HG02885 (cell line): ENCODE measurements around the gene PALM2AKAP2.

Experiments
- ATAC-seq: cut with Tn5 transposase; IDR thresholded peaks from one replicate; pipeline ENCODE4 v1.9.1; 2021; ENCODE audit warnings: mild to moderate bottlenecking; ENCODE audit not compliant: unreplicated experiment, poor library complexity

PALM2AKAP2 gene

DNA sequence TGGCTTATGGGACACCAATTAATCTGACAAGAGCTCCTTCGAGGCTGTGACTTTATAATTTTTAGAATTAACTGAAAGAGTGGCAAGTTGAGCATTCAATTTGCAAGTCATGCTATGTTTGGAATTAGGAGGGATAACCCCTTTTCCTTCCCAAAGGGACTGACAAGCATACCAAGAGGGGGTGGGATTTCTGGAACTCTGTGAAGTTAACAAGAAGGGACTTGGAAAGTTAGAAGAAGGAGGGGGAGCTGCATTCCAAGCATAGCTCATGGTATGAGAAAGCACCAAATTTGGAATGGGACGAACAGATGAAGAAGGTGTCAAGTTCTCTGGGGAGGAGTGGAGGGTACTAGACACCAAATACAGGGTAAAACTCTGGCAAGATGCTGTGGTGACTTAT, 8.9 kb upstream of the PALM2AKAP2 start:
- ATAC-seq, result no peak

DNA sequence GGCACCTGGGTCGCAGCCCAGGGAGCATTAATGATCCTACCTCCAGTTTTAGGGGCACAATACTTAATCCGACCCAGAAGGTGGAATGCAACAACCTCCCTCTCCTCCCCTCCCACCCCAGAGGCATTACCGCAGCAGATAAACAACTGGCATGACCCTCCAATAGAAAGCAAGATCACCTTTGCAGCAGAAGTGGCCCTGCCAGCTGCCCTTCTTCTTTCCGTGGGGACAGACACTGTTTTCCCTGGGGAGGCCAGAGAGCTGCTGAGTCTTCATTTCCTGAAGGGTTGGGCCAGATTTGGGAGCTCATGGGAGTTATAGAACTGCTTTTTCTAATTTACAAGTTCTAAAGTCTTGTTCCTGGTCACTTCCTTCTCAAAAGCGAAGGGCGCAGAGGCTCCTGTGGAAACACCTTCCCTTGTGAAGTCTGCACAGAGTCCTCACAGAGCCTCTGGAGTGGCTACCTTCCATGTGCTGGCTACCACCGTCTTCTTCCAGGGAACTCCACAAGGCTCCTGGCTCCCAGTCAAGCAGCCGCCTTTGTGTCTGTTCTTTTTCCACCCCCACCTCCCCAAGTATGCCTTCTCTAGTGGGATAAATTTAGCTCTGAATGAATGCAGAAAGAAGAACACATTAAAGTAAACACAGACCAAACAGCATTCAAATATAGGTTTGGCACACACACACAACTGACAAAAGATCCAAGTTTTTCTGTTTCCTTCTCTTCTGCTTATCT, 8.0 kb upstream of the PALM2AKAP2 start:
- ATAC-seq, result no peak

DNA sequence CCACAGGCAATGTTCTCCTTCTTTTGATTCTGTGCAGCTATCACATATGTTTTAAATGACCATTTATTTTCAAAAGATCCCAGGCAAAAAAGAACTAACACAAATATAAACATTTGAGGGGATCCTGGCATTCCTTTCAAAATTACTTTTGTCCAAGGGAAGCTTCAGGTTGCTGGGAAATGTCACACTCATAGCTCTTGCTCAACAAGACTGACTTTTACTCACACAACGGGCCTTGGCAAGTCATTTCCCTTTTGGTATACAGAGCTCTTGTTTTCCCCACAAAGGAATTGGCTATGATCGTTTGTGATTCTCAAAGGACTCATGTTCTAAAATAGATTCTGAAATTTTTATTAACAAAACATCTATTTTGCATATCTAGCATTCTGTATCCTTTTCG, 4.5 kb upstream of the PALM2AKAP2 start:
- no peak for ATAC-seq

DNA sequence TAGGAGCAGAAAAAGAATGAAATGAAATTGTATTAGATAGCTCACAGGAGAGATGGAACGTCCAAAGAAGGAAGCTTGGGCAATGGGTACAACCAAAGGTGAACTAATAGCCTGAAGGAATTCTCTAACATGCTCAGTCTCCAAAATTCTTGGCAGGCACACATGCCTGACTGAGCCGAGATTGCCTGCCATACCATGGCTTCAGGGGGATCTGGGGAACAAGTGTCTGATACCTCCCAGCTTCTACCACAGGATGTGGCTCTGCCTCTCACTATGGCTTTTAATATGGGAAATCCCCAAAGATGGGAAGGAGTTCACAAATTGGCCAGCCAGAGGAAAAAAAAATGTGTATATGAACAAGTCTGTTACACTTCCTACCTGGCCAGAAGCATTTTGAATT, 3.6 kb upstream of the PALM2AKAP2 start:
- ATAC-seq, result no peak

DNA sequence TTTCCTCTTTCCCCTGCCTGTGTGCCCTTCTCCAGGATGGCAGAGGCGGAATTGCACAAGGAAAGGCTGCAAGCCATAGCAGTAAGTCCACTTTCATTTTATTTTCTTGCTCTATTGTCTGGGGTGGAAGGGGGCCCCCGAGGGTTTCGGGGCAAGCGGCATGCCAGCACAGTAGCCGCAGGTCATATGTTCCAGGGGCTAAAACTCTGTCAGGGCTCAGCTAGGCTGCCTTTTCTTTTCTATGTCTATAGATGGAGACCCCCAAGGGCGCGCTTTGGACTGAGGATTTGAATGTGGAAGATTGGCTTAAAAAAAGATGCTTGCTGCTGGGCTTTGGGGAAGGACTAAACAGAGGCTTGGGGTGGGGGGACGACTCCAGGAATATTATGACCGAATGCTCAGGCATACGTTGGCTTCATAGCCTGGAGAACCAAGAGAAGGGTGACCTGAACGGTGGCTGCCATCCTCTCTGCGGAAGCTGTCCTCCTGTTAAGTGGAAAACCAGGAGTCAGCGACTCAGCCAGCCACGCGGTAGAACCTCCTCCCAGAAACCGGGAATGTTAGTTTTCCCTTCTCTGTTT, 545 bp downstream of the PALM2AKAP2 start:
- no peak for ATAC-seq

DNA sequence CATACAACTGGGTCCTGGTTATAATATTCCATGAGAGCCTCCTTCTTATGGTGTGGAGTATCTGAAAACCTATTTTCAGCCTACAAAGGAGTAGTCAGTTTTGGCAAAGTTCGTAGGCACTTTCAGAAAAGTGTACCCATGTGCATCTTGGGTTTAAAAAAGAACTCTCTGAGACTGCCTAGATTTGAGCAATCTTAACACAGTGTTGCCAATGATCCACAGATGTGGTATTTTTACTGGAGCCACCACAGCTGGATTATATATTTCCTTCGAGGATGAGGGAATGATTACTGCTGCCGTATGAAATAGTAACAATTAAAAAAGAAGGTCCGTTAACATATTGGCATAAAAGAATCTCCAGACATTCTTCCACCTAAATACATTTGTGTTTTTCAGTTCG, 1.1 kb downstream of the PALM2AKAP2 start:
- ATAC-seq, result no peak

DNA sequence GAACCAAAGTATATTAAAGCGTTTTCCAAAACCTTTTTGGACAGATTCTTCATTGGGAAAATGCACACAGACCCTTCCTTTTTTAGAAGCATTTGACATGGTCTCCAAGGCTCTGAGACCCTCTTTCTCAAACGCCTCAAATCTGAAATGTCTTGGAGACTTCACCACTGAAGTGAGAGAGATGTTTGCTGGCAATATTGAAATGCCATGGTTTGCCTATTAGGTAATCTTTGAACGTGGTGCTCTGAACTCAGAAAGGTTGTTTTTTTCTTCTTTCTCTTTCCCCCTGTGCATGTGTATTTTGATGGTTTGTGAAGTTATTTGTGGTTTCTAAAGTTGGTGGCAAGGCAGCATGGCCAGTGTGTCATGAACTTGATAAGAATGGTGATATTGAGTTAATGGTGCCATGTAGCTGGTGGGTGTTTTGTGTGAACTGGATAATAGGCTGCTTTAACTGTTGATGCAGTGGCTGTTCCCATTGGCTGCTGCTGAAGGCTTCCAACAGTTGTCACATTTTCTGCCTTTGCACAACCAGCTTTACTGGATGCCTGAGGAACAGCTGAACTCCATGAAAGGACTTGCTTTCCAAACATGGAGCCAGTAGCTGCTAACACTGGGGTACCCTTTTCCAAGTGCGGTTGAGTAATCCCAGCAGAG, 1.7 kb downstream of the PALM2AKAP2 start:
- no peak for ATAC-seq

DNA sequence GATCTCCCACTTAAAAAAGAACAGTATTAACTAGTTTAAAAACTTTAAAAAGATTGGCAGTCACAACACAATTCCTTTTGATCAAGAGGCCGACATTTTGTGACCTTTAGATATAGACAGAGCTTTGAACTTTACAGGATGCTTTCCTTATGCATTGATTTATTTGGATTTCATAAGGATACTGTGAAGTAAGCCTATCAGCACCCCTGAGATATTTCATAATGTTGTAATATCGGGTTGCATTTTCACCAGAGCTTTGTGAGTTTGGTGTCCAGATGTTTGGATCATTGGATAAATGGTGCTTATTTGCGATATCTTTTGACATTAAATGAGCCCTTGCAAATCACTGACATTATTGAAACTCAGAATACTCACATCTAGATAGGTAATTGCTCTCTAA, 7.7 kb downstream of the PALM2AKAP2 start:
- no peak for ATAC-seq

DNA sequence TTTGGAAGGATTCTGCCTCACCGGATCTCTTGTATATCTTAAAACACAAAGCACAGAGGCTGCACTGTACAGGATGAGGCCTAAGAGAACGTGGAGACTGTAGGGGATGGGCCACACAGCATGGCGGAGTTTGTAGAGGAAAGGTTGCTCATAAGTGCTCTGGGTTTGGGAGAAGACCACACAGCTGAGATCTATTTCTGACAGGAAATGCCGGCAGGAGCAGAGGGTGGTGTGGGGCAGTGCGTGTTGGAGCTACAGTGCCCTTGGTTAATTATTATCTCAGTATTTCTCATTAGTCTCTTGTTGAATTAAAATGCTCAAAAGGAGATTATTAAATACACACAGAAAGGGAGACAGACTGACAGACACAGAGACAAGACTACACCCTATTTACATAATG, 9.6 kb downstream of the PALM2AKAP2 start:
- no peak for ATAC-seq

DNA sequence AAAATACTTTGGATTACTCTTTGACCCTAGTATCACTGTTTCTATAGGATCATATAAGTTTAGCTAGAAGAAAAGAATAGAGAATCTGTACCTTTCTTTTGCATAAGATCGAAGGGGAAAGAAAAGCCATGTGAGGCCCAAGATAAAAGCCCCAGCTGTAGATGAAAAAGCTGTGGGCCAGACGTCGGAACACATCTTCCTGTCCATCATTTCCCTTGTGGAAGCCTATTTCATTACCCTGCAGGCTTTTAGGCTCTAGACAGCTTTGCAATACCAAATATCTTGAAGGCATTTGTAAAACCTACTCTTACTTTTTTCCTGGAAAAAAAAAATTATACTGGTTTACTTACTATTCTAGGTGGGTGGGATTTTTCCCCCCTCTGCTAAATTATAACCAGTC, 10.0 kb downstream of the PALM2AKAP2 start:
- no peak for ATAC-seq

DNA sequence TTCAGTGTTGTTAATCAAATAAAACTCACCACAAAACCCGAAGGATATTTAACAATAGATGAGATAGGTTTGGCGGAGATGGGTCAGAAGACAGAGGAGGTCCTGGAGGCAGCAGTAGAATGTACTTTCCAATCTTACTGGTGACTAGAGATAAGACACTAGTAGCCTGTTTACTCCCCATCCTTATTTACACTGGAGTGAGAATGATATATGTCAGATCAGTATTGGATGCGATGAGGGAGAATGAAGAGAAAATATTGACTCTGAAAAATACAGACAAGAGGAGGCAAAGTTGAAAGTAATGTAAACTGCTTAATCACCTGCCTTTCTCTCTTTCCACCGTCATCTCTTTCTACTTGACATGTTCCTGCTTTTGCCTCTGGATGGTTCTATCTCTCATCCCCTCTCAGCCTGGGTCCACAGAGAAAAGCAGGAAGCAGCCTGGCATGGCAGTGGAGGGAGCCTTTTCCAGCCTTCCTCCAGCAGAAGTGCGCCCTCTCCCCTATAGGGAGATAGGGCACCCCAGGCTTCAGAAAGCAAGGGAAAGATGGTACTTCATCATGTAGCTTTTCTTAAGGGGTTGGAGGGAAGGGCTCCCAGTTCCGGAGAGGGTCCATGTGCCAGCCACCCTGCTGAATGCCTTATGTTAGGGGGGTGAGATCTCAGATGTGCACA, 11.1 kb downstream of the PALM2AKAP2 start:
- no peak for ATAC-seq

DNA sequence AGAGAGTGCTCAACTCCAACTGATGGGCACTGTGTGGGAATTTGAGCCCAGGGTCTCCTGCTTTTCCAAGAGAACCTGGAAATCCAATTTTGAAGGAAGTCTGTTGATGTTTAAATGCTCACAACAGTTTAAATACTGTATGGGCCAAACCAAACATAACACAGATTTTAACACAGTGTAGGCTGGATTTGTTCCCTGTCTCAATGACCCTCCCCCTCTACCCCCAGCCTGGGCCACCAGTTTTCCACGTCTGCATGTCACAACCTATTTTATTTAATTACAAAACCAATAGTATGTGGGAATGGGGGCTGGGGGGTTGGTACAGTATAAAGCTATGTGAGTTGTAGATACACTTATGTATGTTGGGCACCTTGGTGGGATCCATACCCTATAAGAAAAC, 11.7 kb downstream of the PALM2AKAP2 start:
- ATAC-seq, result no peak

DNA sequence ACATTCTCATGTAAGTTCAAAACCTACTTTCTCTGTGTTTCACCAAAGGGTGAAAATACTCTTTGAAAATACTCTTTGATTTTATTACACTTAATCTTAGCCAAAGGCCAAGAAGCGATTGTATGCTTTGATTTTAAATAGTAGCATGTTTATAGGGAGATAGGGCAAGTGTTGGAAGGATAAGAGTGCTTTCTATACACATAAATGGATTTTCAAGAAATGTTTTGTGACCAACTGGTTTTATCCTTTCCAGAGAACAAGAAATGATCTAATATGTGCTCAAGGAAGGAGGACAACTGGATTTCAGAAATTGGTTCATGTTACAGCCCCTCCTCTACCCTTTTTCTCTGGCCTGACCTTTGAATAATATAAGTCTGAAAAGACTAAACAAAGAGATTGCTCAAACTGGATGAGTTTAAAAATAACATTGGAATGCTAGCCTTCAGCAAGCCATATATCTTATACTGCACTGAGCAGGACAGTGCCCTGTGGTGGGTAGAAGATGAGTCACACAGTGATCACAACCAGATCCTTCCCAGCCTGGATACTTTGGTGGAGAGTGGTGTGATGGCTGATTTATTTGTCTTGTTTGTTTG, 13.1 kb downstream of the PALM2AKAP2 start:
- ATAC-seq, result no peak

DNA sequence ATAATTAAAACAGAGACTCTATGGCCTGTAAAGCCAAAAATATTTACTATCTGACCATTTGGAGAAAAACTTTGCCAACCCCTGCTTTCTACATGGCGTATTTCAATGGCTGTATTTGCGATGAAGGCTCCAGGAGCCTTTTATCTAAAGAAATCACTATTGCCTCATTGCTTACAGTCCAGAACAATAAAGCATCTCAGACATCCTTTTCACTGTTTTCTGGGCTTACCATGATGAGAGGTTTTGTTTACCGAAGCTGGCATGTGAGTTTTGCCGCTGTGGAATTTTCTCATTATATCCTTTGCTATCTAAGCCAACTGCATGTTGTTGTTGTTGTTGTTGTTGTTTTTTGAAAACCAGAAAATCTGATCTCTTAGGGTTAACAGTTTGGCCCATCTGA, 13.9 kb downstream of the PALM2AKAP2 start:
- ATAC-seq, result no peak

DNA sequence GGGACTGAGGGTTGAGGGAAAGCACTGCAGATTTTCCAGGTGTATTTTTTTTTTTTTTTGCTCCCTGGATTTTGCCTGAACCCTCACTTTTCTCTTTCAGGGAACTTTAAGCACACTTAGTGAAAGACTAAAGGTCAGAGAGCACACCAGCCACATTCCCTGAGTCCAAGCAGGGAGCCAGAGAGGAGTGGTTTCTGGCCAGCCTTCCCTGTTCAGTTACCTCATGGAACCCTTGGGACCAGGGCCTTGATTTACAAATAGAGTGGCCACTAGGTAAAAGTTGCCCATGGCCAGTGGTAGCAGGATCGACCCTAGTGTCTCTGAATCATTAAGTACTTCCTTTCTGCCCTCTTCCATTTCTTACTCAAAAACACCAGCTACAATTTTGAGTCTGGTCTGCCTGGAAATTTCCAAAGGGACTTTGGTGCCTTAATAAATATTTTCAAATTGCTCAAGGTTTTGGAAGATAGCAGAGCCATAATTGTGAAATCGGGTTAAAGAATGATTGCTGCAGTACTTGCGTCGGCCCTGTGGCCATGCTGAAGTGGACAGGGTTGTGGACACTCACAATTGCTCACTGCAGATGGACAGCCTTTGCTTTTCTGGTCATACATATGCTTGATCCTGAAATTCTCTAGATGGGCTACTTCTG, 14.5 kb downstream of the PALM2AKAP2 start:
- no peak for ATAC-seq

DNA sequence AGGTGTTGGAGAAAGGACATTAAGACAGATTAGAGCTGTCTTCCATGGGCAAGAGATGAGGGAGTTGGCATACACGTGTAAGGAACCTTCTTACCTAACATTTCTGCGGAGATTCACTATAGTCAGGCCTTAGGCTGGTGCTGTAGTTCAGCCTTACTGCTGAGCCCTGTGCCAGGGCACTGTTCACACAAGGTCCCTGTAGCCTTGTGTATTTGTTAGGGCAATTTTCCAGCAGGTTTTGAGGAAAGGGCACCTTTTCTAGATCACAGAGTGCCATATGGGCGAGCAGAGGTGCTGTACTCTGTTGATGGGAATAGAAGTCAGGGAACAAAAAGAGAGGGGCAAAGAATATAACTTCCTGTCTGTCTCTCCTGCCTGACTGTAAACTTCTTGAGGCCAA, 15.6 kb downstream of the PALM2AKAP2 start:
- no peak for ATAC-seq

DNA sequence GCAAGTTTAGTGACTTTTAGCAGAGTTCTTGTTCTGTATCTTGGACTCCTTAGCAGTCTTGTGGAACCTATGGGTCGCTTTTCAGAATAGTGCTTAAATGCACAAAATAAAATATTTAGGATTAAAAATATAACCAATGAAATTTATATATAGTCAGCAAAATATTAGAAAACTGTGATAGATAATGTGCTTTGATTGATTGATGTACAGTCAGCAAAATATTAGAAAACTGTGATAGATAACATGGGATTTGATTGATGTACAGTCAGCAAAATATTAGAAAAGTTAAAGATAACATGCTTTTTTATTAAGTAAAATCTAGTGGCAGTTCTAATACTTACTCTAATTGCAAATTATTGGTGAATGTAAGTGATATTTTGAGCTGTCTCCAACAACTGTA, 16.1 kb downstream of the PALM2AKAP2 start:
- no peak for ATAC-seq

DNA sequence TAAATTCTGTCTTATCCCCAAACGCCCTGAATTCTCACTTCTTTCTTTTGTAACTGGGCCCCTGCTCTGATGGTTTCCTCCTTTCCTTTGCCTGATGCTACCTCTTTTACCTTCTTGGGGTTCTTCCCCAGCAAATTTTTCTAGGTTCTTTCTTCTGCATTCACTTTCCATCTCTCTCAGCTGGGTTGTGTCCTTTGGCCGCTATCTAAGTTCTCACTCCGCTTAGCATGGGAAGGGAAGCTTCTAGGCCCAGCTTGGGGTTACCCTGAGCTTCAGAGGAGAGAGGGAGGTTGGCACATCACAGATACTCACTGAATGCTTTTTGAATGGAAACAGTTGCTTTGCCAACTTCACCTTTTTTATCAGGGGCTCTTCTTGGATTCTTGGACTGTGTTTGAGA, 17.0 kb downstream of the PALM2AKAP2 start:
- no peak for ATAC-seq

DNA sequence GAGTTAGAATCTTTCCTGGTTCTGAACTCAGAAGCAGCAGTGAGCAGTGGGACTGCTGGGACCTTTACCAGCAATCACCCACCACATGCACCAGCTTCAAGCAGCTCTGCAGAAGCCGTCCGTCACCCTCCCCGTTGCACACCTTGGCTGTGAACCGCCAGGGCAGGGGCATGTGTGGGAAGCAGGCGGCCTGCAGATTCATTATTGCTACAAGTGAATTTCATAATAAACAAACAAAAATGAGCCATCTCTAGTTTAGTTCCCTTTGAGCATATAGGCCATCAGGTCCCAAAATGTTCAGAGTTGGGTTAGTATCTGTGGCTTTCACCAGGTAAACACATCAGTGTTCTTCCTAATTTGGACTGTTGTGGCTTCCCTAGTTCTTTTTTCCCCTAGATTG, 17.5 kb downstream of the PALM2AKAP2 start:
- ATAC-seq, result no peak

DNA sequence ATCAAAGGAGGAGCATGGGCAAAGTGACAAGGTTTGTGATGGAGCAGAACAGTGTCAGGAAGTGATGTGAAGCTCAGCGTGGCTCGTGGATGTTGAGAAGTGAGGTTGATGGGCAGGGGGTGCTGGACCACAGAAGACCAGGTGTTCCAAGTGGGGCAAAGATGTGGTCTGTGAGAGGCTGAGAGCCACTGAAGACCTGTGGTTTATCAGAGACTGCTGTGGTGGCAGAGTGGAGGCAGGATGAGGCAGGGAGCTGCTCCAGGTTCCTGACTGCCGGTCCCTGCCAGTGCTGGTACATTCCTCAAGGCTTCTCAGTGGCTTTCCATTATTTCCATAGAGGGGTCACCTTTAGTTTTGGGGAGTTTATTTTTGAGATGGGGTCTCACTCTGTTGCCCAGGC, 19.1 kb downstream of the PALM2AKAP2 start:
- no peak for ATAC-seq
